ENCODE data around the gene TMCC1. TPM values are rescaled to one million over a fixed set of nuclear protein-coding genes. Genes with fewer than 3 reads are reported as not detected.

The TMCC1 gene
- total and polyA plus RNA-seq, 9 donors = 13.2 to 57.2 (median 42.4) TPM

DNA sequence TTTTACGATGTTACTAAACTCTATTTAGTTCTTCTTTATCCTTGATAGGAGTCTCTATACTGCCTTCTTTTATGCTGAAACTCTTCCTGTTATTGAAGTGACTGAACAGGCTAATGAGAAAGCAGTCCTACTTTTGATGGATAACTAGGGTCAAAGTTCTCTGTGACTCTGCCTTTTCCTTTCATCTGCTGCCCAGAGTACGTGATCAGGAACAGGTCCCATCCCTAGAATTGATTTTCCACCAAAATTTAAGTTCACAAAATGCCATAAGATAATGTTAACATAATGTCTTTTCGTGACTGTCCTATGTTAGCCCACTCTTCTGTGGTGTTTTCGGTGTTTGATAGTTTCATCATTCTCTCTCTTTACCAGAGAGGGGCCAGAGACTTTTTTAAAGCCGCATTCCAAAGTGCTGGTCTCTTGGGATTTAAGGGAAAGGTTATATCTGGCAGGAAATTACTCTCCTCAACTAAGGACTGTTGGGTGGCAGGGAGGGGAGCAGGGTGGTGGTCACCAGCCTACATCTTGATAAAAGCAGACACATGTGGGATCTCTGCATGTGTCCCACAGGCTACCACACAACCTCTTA, 236.8 kb downstream of the TMCC1 start:
- Histone ChIP-seq H3K27ac (no peak overlapping the region), H3K27me3 (no peaks in the 10 kb centered on the region), H3K4me1 (ENCODE audit: insufficient read depth) (peaks cover 6% of the 10 kb centered on the region), H3K9me3 (no peaks in the 10 kb centered on the region), H3K36me3 (no peaks in the 10 kb centered on the region), H3K4me3 (no peak overlapping the region)
- no peak for DNase-seq
- 92 to 93% (median 92%) methylated on average over 5 of the region's 5 CpGs for WGBS, 3 donors
- intact Hi-C loops (cut with DNase I) = loop anchor here in 1 of 4 donors (10.0 kb wide), 1 partner anchor 168 kb away; no protein-coding TSS in a partner anchor
- TF ChIP-seq POLR2A (IDR thresholded peaks at IDR 0.05) (no peak), CTCF (IDR thresholded peaks at IDR 0.05) (no peak), EP300 (IDR thresholded peaks at IDR 0.05) (no peak)

- DNase-seq = no peak
- Histone ChIP-seq H3K9me3 (no peaks in the 10 kb centered on the region), H3K36me3 (no peaks in the 10 kb centered on the region), H3K4me1 (ENCODE audit: insufficient read depth) (peaks cover 7% of the 10 kb centered on the region), H3K27ac (no peak overlapping the region), H3K27me3 (no peaks in the 10 kb centered on the region), H3K4me3 (no peak overlapping the region)
- TF ChIP-seq CTCF (IDR thresholded peaks at IDR 0.05) (no peak), EP300 (IDR thresholded peaks at IDR 0.05) (no peak), POLR2A (IDR thresholded peaks at IDR 0.05) (no peak)
- 84 to 91% (median 90%) methylated on average over 4 of the region's 4 CpGs for WGBS, 3 donors
- intact Hi-C loops (cut with DNase I) = loop anchor here in 1 of 4 donors (10.0 kb wide), 1 partner anchor 170 kb away; no protein-coding TSS in a partner anchor
Measured at GRCh38 chr3:129655291-129655700, 238.2 kb downstream of the TMCC1 start.

DNA sequence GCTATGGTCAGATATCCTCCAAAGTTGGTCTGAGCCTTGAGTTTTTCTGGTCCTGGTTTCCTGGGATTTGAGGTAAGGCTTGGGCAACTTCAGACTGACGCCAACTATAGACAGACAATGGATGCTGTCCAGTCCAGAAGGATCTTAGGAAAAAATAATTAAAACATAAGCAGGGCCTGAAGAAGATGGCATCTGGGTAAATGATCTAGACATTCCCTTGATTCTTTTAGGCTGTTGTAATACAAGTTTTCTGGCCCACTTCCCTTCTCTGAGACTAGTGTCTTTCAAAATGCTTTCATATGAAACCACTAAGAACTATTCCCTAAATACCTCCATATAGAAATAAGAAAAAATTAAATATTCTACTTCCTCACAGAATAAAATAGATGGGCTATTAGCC, 239.4 kb downstream of the TMCC1 start:
- Histone ChIP-seq H3K27ac (no peak overlapping the region), H3K4me1 (ENCODE audit: insufficient read depth) (peaks cover 7% of the 10 kb centered on the region), H3K9me3 (no peaks in the 10 kb centered on the region), H3K4me3 (no peak overlapping the region), H3K36me3 (no peaks in the 10 kb centered on the region), H3K27me3 (no peaks in the 10 kb centered on the region)
- intact Hi-C loops (cut with DNase I) = loop anchor here in 2 of 4 donors (5.0 to 10.0 kb wide), 2 partner anchors 171 to 273 kb away; no protein-coding TSS in a partner anchor
- WGBS, 3 donors = 92 to 95% (median 94%) methylated on average over 1 of the region's 1 CpG
- DNase-seq = no peak
- TF ChIP-seq EP300 (IDR thresholded peaks at IDR 0.05) (no peak), CTCF (IDR thresholded peaks at IDR 0.05) (no peak)

DNA sequence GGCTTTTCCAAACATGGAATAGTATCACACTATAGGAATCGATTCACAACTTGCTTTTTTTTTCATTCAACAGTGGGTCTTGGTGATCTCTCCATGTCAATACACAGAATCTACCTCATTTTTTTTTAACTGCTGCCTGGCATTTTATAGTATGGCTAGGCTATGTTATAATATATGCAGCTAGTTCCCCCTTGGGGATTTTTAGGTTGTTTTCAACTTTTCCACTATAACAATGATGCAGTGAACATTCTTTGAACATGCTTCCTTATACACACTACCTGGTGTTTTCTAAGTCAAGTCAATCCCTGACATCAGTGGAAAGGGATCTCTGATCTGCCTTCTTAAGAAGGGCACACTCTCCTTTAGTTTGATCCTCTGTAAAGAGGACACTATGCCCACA, 240.5 kb downstream of the TMCC1 start:
- DNase-seq = no peak
- Histone ChIP-seq H3K4me3 (no peak overlapping the region), H3K27ac (no peak overlapping the region), H3K4me1 (ENCODE audit: insufficient read depth) (peaks cover 6% of the 10 kb centered on the region), H3K9me3 (no peaks in the 10 kb centered on the region), H3K27me3 (no peaks in the 10 kb centered on the region), H3K36me3 (no peaks in the 10 kb centered on the region)
- 83 to 96% (median 84%) methylated on average over 1 of the region's 1 CpG for WGBS, 3 donors
- TF ChIP-seq POLR2A (IDR thresholded peaks at IDR 0.05) (no peak), CTCF (IDR thresholded peaks at IDR 0.05) (no peak), EP300 (IDR thresholded peaks at IDR 0.05) (no peak)
- intact Hi-C loops (cut with DNase I) = loop anchor here in 2 of 4 donors (5.0 to 10.0 kb wide), 2 partner anchors 172 to 274 kb away; no protein-coding TSS in a partner anchor
